Hematopoietic multipotent progenitor cell treated with erythropoietin and hydrocortisone succinate and interleukin-3 and kit ligand, for 8 days (in vitro differentiated cells): ENCODE data around the gene SDHAF3.
"Not testable (repeated sequence)": the region's sequence is repeated elsewhere in the genome, so short reads cannot be mapped to it uniquely, and the experiment has no call there.

Experiments used
- DNase-seq: peaks from one replicate; pipeline ENCODE4 v3.0.0-alpha.2; 2015

SDHAF3 gene

DNA sequence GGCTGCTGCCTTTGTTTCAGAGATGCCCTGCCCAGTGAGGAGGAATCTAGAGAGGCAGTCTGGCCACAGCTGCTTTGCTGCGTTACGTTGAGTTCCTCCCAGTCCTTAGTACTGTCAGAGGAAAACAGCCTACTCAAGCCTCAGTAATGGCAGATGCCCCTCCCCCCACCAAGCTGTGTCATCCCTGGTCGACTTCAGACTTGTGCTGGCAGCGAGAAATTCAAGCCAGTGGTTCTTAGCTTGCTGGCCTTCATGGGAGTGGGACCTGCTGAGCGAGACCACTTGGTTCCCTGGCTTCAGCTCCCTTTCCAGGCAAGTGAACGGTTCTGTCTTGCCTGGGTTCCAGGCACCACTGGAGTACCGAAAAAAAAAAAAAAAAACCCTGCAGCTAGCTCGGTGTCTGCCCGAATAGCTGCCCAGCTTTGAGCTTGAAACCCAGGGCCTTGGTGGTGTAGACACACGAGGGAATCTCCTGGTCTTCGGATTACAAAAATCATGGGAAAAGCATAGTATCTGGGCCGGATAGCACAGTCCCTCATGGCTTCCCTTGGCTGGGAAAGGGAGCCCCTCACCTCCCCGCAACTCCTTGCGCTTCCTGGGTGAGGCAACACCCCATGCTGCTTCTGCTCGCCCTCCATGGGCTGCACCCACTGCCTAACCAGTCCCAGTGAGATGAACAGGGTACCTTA lies 9.1 kb downstream of the SDHAF3 start:
- DNase-seq, result no peak

DNA sequence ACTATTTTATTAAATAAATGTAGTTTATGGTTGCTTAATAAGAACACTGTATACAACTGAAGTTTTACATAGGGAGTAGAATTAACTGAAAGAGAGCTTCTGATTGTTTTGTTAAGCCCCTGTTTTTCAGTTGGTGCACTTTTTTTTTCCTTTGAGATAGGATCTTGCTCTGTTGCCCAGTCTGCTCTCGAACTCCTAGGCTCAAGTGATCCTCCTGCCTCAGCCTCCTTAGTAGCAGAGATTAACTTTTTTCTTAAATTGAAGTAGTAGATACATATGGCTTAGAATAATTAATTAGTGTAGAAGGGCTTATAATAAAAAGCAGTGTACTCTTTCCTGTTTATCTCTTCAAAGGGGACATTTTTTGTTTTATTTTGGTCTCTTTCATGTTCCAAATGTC lies 11.2 kb downstream of the SDHAF3 start:
- DNase-seq, result no peak

DNA sequence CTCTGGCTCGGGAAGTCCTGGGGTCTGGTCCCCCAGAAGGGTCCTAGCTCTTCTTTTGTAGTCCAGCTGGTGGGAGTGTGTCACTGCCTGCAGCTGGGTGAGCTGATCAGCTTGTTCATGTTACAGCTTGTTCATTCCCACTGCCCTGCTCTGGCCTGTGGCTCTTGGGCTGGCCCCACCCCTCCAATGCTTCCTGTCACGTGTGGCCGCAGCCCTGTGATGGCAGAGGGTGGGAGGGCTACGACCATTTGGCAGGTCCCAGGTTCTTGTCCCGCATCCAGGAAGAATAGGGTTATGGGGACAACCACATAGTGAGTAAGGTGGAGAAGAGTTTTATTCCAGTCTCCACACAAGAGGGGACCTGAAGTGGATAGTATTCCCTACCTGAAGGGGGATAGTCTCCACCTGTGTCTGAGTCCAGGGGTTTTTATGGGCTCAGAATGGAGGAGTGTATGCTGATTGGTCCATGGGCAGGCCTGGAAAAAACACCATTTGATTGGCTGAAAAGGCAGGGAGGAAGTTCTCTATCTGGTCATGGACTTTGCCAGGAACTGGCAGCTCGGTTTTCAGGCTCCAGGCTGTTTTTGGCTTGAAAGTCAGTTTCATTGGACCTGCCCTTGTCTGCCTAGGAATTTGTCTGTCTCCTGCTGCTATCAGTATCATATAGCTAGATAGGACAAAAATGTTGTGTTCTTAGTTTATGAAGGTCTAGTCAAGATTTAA lies 13.1 kb downstream of the SDHAF3 start:
- no peak for DNase-seq

DNA sequence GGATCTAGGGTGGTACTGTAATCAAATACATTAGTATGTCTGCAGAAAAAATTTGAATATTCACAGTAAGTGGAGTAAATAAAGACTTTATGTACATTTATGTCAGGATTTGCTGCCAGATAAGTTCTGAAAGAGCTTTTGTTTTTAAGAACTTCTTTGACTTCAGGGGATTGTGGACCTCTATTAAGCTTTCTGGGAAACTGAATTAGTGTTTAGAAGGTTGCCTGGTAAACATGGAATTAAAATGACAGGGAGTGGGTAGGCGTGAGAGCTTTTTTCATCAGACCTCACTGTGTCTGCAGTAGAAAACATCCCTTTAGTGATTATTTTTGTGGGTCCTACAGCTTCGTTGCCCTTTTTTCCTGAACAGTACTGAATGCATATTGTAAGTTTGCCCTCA lies 15.7 kb downstream of the SDHAF3 start:
- no peak for DNase-seq

DNA sequence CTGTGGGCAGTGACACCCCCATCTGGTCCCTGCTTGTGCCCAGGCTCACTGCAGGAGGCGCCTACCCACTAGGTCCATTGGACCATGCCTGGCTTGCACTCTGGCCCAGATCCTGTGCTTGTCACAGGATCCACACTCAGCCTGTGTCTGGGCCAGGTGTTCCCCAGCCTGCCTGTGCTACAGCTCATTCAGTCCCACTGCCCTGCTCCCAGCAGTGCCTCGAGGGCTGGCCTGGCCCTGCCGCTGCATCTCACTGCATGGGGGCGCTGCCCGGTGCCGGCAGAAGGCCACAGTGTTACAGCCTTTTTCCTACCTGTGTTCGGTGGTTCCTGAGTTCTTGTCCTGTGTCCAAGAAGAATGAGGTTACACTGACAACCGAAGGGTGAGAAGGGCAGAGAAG lies 21.3 kb downstream of the SDHAF3 start:
- DNase-seq, result no peak

DNA sequence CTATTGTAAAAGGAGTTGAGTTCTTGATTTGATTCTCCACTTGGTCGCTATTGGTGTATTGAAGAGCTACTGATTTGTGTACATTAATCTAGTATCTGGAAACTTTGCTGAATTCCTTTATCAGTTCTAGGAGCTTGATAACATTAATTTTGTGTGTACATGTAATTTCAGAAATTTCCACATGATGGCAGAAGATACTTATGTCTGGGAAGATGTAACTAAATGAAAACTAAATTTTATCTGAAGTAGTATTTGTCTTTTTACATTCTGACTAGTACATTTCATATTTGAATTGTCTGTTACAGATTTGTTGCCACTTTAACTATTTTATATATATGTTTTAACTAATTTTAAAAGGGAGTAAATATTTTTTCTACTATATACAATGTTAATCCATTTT lies 27.6 kb downstream of the SDHAF3 start:
- peak; percentile 60 for DNase-seq

DNA sequence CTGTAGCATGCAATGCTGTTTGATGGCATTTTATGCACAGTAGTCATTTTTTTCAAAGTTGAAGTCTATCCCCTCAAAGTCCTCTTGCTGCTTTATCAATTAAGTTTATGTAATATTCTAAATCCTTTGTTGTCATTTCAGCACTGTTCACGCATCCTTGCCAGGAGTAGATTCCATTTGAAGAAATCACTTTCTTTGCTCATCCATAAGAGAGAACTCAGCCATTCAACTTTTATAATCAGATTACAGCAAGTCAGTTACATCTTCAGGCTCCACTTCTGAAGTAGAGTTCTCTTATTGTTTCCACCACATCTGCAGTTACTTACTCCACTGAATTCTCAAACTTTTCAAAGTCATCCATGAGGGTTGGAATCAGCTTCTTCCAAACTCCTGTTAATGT lies 32.3 kb downstream of the SDHAF3 start:
- DNase-seq, result no peak

DNA sequence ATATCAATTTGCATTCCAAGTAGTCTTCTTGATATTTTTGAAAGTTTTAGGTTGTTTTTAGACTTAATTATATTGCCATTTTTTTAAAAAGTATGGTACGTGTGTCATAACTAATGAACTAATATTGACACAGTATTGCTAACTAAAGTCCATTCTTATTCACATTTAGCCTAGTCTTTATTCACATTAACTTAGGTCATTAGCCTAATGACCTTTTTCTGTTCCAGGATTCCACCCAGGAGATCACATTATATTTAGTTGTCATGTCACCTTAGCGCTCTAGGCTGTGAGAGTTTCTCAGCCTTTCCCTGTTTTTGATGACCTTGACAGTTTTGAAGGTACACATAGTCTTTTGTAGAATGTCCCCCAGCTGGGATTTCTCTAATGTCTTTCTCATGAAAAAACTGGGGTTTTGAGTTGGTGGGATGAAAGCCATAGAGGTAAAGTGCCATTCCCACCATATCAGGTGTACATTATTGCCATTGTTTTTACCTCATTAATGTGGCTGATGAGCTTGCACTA lies 38.5 kb downstream of the SDHAF3 start:
- DNase-seq, result no peak

DNA sequence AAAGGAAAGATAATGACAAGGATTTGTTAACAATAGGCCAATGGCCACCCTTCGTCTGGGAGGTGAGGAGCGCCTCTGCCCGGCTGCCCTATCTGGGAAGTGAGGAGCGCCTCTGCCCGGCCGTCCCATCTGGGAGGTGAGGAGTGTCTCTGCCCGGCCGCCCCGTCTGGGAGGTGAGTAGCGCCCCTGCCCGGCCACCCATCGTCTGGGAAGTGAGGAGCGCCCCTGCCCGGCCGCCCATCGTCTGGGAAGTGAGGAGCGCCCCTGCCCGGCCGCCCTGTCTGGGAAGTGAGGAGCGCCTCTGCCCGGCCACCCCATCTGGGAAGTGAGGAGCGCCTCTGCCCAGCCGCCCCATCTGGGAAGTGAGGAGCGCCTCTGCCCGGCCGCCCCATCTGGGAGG lies 42.5 kb downstream of the SDHAF3 start:
- not testable (repeated sequence) for DNase-seq

DNA sequence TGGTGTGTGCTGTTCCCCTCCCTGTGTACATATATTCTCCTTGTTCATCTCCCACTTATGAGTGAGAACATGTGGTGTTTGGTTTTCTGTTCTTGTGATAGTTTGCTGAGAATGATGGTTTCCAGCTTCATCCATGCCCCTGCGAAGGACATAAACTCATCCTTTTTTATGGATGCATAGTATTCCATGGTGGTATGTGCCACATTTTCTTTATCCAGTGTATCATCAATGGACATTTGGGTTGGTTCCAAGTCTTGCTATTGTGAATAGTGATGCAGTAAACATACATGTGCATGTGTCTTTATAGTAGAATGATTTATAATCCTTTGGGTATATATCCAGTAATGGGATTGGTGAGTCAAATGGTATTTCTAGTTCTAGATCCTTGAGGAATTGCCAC lies 44.1 kb downstream of the SDHAF3 start:
- DNase-seq, result not testable (repeated sequence)

DNA sequence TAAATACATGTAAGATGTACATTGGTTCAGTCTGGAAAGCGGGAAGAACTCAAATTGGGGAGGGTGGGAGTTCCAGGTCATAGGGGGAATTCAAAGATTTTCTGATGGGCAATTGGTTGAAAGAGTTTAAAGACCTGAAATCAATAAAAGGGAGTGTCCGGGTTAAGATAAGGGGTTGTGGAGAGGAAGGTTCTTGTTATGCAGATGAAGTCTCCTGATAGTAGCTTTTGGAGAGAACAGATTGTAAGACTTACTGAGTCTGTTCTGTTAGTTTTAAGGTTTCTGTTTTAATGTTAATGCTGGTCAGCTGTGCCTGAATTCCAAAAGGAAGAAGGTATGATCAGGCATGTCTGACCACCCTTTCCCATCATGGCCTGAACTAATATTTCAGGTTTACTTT lies 48.8 kb downstream of the SDHAF3 start:
- no peak for DNase-seq

DNA sequence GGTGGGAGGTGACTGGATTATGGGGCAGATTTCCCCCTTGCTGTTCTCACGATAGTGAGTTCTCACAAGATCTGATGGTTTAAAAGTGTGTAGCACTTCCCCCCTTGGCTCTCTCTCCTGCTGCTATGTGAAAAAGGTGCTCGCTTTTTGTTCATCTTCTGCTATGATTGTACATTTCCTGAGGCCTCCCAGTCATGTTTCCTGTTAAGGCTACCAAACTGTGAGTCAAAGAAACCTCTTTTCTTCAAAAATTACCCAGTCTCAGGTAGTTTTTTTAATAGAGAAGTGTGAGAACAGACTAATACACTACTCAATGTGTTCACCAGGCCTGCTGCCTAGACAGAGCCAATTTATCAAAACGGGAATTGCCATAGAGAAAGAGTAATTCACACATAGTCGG lies 49.7 kb downstream of the SDHAF3 start:
- DNase-seq, result no peak

DNA sequence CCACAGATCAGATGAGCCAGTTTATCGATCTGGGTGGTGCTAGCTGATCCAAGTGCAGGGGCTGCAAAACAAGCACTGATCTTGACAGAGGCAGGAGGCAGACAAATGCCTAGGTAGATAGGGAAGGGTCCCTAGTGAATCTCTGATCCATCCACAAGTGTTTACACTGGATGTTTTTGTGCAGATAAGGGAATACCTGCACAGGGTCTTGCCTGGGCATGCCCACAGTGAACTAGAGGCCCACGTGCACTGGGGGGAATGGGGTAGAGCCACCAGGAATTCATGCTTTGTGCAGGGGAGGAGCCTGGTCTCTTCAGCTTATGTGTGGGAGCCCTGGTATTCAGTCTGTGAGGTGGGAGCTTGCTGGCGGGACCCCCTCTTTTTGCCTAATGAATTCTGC lies 50.3 kb downstream of the SDHAF3 start:
- no peak for DNase-seq

DNA sequence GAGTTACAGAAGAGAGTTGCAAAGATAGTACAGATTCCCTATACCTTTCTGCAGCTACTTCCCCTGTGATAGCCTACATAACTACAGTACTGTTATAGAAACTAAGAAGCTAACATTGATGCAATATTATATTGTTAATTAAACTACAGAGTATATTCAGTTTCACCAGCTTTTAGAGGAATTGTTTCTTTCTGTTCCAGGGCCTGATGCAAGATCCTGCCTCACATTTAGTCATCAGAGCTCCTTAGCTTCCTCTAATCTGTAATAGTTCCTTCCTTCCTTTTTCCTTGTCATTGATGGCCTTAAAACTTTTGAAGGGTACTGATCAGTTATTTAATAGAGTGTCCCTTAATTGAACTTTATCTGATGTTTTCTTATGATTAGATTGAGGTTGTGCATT lies 56.8 kb downstream of the SDHAF3 start:
- no peak for DNase-seq

DNA sequence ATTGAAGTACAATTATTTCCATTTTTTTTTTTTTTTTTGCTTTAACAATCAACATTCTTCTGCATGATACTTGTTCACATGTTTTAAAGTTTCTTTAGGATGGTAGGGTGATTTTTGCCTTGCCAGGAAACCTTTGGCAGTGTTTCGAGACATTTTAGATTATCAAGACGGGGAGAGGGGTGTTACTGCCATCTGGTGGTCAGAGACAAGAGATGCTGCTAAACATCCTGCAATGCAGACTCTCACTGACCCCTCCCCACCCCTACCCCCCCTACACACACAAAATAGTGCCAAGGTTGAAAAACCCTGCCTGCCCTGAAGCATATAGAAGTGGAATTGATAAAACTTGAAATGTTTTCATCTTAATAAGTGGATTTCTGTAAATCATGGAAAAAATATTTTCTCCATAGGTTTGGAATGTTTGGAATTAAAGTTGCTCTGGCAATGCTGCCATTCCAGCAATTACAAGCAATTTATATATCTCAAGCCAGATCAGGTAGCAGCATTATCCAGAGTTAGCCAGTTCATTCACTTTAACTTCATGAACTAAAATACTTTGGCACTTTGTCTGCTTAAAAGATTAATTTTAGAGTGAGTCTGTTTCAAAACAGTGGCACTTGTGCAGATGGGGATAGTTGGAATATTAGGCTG lies 62.1 kb downstream of the SDHAF3 start:
- DNase-seq, result peak; percentile 80

DNA sequence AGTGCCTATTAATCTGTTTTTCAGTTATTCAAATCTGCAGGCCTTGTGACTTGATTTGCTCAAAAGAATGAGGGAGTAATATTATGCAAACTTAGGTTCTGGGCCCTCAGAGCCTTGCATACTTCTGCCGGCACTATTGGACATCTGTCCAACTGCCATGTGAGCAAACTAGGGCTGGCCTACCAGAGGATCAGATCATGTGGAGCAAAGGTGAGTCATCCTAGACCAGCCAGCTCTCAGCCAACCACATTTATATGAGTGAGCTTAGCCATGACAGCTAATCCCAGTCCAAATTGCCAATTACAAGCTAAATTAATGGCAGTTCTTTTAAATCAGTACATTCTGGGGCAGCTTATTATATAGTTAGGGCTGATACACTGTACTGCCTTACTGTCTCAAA lies 69.6 kb downstream of the SDHAF3 start:
- DNase-seq, result no peak

DNA sequence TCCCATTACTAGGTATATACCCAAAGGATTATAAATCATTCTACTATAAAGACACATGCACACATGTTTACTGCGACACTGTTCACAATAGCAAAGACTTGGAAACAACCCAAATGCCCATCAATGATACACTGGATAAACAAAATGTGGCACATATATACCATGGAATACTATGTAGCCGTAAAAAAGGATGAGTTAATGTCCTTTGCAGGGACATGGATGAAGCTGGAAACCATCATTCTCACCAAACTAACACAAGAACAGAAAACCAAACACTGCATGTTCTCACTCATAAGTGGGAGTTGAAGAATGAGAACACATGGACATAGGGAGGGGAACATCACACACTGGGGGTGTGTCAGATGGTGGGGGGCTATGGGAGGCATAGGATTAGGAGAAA lies 78.7 kb downstream of the SDHAF3 start:
- DNase-seq, result not testable (repeated sequence)

DNA sequence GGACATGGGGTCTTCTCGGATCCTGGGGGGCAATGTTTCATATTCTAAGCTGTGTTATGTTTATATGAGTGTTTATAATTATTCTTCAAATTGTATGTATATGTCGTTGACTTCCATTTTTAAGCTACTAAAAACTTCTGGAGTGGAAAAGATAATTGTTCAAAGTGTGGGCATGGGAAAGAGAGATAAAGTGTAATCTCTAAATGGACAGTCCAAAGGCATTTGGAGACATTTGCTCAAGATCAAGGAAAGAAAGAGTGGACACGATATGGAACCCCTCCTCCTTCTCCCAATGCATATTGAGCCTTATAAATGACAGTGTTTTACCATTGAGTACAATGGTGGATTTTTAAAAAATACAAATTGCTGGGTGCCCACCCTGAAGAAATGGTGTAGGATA lies 81.1 kb downstream of the SDHAF3 start:
- no peak for DNase-seq

DNA sequence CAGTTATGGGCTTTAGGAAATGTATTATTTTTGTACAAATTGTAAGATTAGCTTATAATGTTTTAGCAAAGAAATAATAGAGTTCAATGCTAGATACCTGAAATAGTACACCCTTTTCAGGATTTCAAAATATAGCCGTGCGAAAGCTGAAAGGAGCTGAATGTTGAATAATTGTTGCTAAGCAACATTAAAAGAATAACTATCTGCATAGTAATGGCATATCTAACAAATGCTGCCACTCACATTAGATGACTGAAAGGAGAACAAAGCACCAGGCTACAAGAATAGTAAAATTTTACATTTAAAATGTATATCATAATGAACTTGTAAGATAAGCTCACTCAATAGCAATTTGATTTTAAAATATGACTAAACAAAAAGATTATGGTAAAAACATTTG lies 82.5 kb downstream of the SDHAF3 start:
- no peak for DNase-seq

DNA sequence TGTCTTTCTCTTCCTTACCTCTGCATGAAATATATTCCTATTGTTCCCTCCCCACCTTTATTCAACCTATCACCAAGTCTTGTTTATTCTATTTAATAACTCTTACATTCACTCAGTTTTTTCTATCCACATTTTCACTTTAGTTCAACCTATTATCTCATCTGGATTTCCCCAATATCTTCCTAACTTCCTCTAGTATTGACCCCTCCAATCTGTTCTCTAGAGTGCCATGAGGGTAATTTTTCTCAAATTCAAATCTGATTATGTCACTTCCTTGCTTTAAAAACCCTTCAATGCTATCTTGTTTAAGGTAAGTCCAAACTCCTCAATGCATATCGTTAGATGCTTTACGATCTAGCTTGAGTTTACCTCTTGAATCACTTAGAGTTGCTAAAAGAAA lies 86.5 kb downstream of the SDHAF3 start:
- DNase-seq, result no peak

DNA sequence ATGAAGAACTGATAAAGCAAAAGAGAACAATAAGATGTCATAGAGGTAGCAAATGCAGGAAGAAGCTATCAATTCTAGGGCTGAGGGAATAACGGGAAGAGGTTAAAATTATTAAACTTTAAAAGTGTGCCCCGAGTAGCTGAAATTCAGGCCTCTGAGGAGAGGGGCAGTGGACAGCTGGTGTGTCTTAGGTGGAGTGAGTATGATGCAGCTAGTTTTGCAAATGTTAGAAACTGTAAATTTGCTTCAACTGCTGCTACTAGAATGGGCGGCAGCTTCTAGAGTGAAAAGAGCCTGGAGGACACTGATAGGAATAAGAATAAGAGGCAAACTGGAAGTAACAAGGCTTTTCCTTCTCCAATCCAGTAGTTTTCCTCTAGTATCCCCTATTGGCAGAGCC lies 87.3 kb downstream of the SDHAF3 start:
- no peak for DNase-seq

DNA sequence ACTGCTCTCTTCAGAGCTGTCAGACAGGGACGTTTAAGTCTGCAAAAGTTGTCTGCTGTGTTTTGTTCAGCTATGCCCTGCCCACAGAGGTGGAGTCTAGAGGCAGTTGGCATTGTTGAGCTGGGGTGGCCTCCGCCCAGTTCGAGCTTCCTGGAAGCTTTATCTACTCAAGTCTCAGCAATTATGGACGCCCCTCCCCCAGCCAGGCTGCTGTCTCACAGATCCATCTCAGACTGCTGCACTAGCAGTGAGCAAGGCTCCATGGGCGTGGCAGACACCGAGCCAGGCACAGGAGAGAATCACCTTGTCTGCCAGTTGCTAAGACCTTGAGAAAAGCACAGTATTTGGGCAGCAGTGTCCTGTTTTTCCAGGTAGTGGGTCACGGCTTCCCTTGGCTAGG lies 98.1 kb downstream of the SDHAF3 start:
- DNase-seq, result peak; percentile 55

DNA sequence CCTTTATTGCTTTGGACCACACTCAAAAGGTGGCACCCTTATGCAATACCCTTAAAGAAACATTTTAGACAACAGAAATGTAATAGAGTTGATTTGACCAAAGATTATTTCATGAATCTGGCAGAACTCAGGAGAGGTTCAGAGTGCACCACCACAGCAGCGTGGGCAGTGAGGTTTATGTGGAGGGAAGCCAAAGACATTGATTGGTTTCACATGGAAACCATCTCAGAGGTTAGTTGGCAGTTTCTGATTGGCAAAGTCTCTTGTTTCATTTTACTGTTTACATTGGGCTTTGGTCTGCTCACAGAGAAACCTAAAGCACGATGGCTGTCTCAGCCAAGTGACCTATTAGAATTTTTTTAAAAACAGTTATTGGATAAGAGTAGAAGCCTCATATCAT lies 101.3 kb downstream of the SDHAF3 start:
- DNase-seq, result no peak

DNA sequence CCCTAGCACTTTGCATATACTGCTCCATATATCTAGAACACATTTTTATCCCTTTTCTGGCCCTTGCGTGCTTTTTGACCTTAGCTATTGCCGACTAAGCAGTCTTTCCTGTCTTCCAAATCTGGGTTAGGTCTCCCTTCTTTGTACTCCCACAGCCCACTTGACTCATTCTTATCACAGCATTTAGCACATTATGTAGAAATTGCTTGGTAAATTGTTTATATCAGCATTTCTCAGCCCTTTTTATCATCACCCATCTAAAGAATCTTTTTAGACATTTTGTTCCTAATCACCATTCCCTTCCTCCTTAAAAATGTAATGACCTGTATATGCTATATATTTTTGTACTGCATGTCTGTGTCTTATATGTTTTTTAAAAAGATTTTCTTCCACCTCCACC lies 101.7 kb downstream of the SDHAF3 start:
- no peak for DNase-seq
